ENCODE results near the gene AMT.

AMT gene

GRCh38 chr3:49422379-49423248 lies at the start of gene AMT:
TSS of gene AMT (minus strand) at chr3:49422473. CDS start at chr3:49422450, 23 bp downstream.
- no peak for DNase-seq

- DNase-seq, result no peak
Observed at GRCh38 chr3:49470714-49471420, 48.6 kb upstream of the AMT start.

- DNase-seq, result peak; percentile 95
Observed at GRCh38 chr3:49469936-49470713, 47.9 kb upstream of the AMT start, which contains the start of gene DAG1. TSS of gene DAG1 (plus strand) at chr3:49470267. CDS start at chr3:49510535, 40,268 bp downstream.

- DNase-seq, result no peak
Observed at GRCh38 chr3:49469037-49469935, 47.0 kb upstream of the AMT start.

- DNase-seq, result no peak
Observed at GRCh38 chr3:49466085-49466484, 43.8 kb upstream of the AMT start.

- DNase-seq, result no peak
Observed at GRCh38 chr3:49465270-49466034, 43.2 kb upstream of the AMT start.

- DNase-seq, result no peak
Observed at GRCh38 chr3:49462222-49462621, 39.9 kb upstream of the AMT start.

GRCh38 chr3:49461443-49462171 lies 39.3 kb upstream of the AMT start:
- DNase-seq, result no peak

GRCh38 chr3:49460956-49461355 lies 38.7 kb upstream of the AMT start:
- no peak for DNase-seq

- DNase-seq, result no peak
Observed at GRCh38 chr3:49460188-49460890, 38.1 kb upstream of the AMT start.

- no peak for DNase-seq
Observed at GRCh38 chr3:49456466-49456865, 34.2 kb upstream of the AMT start.

GRCh38 chr3:49454898-49455681 lies 32.8 kb upstream of the AMT start:
- no peak for DNase-seq

GRCh38 chr3:49454458-49454857 lies 32.2 kb upstream of the AMT start:
- DNase-seq, result no peak

- no peak for DNase-seq
Observed at GRCh38 chr3:49453621-49454020, 31.3 kb upstream of the AMT start.

- DNase-seq, result no peak
Observed at GRCh38 chr3:49445391-49445790, 23.1 kb upstream of the AMT start.

- DNase-seq, result no peak
Observed at GRCh38 chr3:49434731-49435130, 12.5 kb upstream of the AMT start.

GRCh38 chr3:49428752-49429080 lies 6.4 kb upstream of the AMT start:
- DNase-seq, result no peak

GRCh38 chr3:49427586-49427985 lies 5.3 kb upstream of the AMT start:
- no peak for DNase-seq

- DNase-seq, result no peak
Observed at GRCh38 chr3:49424816-49425215, 2.5 kb upstream of the AMT start.
